WI38 (cell line): ENCODE data around the gene CDS2.
A peak's percentile ranks its signal among the peaks of the same experiment; 100 is the strongest.

Experiments
- H3K4me3 ChIP-seq: 2 replicates; pipeline ENCODE4 v1.5.1; 2011; ENCODE audit warnings: low read depth, mild to moderate bottlenecking, control low read depth, low read length
- TF ChIP-seq, protein P1 (sequence below): IDR thresholded peaks from 2 replicates; pipeline ENCODE4 v1.5.1; 2012; ENCODE audit warnings: low read depth, mild to moderate bottlenecking, control low read depth, low read length

CDS2 gene

DNA sequence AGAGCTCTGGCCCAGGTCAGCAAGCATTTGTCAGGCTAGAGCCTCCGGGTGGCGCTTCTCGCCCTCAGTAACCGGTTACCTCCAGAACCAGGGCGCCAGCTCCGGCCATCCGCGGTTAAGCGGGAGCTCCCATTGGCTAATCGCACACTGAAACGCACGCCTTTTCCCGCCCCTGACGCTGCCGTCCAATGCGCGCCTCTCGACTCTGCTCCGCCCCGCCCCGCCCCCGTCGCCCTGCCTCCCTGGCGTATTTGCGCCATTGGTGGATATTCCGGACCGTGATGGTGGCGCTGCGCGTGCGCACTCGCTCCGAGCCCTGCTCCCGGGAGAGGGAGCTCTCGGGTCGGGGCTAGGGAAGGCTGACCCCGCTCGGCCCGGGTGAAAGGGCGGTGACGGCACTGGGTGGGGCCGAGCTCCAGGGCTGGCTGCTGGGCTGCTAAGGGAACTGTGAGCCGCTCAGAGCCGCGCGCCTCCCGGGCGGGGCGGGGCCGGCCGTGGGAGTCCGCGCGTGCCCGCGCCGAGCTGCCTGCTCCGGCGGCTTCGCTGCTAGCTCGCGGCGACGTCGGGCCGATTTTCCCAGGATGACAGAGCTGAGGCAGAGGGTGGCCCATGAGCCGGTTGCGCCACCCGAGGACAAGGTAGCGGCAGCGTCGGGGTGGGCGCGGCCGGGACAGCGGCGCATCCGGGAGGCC lies at the start of gene CDS2:
Gene CDS2 (plus strand): TSS at position 497 of the 692 bp plus-strand sequence. CDS start 85 bp downstream, at position 582.
- peak within 1 kb of the TSS; percentile 92 for H3K4me3 ChIP-seq
- TF ChIP-seq, protein P1, sequence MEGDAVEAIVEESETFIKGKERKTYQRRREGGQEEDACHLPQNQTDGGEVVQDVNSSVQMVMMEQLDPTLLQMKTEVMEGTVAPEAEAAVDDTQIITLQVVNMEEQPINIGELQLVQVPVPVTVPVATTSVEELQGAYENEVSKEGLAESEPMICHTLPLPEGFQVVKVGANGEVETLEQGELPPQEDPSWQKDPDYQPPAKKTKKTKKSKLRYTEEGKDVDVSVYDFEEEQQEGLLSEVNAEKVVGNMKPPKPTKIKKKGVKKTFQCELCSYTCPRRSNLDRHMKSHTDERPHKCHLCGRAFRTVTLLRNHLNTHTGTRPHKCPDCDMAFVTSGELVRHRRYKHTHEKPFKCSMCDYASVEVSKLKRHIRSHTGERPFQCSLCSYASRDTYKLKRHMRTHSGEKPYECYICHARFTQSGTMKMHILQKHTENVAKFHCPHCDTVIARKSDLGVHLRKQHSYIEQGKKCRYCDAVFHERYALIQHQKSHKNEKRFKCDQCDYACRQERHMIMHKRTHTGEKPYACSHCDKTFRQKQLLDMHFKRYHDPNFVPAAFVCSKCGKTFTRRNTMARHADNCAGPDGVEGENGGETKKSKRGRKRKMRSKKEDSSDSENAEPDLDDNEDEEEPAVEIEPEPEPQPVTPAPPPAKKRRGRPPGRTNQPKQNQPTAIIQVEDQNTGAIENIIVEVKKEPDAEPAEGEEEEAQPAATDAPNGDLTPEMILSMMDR = peak; percentile 36

DNA sequence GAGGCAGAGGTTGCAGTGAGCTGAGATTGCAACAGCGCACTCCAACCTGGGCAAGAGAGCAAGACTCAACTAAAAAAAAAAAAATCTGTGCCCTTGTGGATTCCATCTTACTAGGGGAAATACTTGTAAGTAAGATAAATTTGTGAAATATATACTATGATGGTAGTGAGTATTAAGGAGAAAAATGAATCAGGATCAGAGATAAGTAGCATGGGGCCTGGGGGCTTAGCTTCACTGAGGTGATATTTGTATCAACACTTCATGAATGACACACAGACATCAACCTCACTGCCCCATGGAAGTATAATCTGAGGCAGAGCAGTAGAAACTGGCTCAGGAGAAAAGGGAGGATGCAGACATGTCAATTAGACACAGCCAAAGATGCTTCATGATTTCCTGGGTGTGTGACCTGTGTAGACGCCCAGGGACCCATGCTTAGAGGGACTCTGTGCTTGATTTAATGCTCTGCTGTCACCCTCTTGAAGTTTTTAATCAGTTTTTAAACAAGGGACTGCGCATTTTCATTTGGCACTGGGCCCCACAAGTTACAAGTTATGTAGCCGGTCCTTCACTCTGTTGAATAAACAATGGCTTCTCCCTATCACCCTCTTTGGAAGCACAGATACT lies 48.9 kb upstream of the CDS2 start:
- TF ChIP-seq, protein P1 = no peak
- peak overlapping the region; percentile 33; the same call in 1 of the 2 replicates for H3K4me3 ChIP-seq

DNA sequence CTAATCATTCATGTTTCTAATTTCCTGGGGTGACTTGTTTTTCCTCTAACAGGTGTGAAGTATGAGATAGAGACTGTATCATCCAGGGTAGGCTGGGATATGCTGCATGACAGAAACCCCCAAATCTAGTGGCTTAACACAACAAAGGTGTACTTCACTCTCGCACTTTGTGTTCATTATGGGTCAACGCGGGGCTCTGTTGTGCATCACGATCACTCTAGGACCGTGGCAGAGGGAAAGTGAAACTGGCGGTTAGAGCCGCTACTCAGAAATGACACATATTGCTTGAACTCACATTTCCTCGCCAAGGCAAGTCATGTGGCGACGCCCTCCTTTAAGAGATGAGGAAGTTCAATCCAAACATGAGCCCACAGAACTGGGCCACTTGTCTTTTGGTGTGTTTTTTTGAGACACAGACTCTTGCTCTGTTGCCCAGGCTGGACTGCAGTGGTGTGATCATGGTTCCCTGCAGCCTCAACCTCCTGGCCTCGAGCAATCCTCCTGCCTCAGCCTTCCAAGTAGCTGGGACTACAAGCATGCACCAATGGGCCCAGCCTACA lies 48.3 kb upstream of the CDS2 start:
- H3K4me3 ChIP-seq = peak overlapping the region; percentile 33; the same call in 1 of the 2 replicates
- TF ChIP-seq, protein P1 = no peak

DNA sequence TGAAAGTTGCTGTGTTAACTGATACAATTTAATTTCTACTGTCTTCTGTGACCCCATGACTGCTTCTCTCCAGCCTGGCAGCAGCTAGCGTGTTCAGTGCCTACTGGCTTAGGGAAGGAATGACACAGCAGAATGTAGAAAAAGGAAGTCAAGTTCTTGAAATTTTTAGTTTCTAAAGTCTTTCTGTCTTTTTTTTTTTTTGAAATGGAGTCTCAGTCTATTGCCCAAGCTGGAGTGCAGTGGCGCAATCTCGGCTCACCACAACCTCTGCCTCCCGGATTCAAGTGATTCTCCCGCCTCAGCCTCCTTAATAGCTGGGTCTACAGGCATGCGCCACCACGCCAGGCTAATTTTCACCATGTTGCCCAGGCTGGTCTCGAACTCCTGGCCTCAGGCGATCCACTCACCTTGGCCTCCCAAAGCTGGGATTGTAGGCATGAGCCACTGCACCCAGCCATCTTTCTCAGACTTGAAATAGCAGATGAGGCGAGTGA lies 46.4 kb upstream of the CDS2 start:
- H3K4me3 ChIP-seq = no peak overlapping the region
- TF ChIP-seq, protein P1 = no peak

DNA sequence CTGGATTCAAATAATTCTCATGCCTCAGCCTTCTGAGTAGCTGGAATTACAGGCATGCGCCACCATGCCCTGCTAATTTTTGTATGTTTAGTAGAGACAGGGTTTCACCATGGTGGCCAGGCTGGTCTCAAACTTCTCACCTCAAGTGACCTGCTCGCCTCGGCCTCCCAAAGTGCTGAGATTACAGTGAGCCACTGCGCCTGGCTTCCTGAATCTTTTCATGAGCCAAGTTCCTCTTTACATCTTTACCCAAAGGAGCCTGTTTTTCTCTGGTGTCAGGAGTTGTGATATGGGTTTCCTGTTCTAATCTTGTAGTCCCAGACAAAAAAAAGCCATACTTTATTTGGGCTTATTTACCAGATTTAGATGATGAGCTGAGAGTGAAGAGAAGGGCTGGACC lies 41.4 kb upstream of the CDS2 start:
- TF ChIP-seq, protein P1 = no peak
- no peak overlapping the region for H3K4me3 ChIP-seq

DNA sequence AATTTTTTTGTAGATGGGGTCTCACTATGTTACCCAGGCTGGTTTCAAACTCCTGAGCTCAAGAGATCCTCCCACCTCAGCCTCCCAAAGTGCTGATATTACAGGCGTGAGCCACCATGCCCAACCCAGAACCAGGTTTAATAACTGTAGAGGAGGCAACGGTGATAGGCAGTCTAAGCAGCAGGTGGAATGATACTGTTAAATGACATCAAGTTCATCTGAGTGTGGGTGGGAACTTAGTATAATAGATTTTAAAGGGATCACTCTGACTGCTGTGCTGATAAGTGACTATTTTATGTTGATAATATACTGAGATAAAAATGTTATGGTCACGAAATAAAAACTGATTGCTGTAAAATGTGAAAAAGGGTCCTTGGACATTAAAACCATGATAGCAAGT lies 38.1 kb upstream of the CDS2 start:
- TF ChIP-seq, protein P1 = no peak
- H3K4me3 ChIP-seq = no peak overlapping the region

DNA sequence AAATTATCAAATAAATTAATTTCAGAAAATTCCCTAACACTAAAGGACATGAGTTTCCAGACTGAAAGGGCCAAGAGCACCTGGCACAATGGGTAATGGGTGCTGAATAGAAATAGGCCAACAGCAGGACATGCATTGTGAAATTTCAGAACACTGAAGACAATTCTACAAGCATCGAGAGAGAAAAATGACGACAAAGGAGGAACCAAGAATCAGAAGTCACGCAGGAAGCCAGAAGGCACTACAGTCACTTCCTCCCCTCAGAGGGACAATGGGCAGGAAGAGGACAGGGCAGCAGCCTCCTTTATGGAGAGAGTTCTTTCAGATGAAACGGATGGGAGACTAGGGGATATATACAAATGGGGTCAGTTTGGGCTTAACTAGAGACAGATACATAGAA lies 36.6 kb upstream of the CDS2 start:
- H3K4me3 ChIP-seq = no peak overlapping the region
- TF ChIP-seq, protein P1 = no peak
